Measurements from ENCODE around the gene SNRNP27.
"Not testable (repeated sequence)": the region's sequence is repeated elsewhere in the genome, so short reads cannot be mapped to it uniquely, and the experiment has no call there.

The SNRNP27 gene

GRCh38 chr2:69948963-69949645 is 55.3 kb downstream of the SNRNP27 start:
- in situ Hi-C loops (cut with HindIII; ENCODE audit: low sequenced_read_pairs): no loop called here
- DNase-seq (ENCODE audit: low read depth, low spot score): no peak
- no peak for TF ChIP-seq CTCF (IDR thresholded peaks at IDR 0.05; ENCODE audit: low read depth, low read length)
- no peak overlapping the region for H3K4me3 ChIP-seq (ENCODE audit: low read depth, low read length)

GRCh38 chr2:69950241-69950640 is 56.5 kb downstream of the SNRNP27 start:
- no peak for TF ChIP-seq CTCF (IDR thresholded peaks at IDR 0.05; ENCODE audit: low read depth, low read length)
- H3K4me3 ChIP-seq (ENCODE audit: low read depth, low read length): no peak overlapping the region
- in situ Hi-C loops (cut with HindIII; ENCODE audit: low sequenced_read_pairs): no loop called here
- no peak for DNase-seq (ENCODE audit: low read depth, low spot score)

GRCh38 chr2:69950671-69951070 is 56.9 kb downstream of the SNRNP27 start:
- DNase-seq (ENCODE audit: low read depth, low spot score); in situ Hi-C loops (cut with HindIII; ENCODE audit: low sequenced_read_pairs); H3K4me3 ChIP-seq (ENCODE audit: low read depth, low read length): not testable (repeated sequence)

- in situ Hi-C loops (cut with HindIII; ENCODE audit: low sequenced_read_pairs): no loop called here
- no peak for DNase-seq (ENCODE audit: low read depth, low spot score)
- H3K4me3 ChIP-seq (ENCODE audit: low read depth, low read length): no peak overlapping the region
- no peak for TF ChIP-seq CTCF (IDR thresholded peaks at IDR 0.05; ENCODE audit: low read depth, low read length)
Observed at GRCh38 chr2:69952336-69953115, 58.8 kb downstream of the SNRNP27 start.

- no peak for TF ChIP-seq CTCF (IDR thresholded peaks at IDR 0.05; ENCODE audit: low read depth, low read length)
- no peak overlapping the region for H3K4me3 ChIP-seq (ENCODE audit: low read depth, low read length)
- no peak for DNase-seq (ENCODE audit: low read depth, low spot score)
- in situ Hi-C loops (cut with HindIII; ENCODE audit: low sequenced_read_pairs): no loop called here
Observed at GRCh38 chr2:69954084-69954483, 60.3 kb downstream of the SNRNP27 start.

All from astrocyte of the spinal cord (primary cell).